Daoy (cell line): ENCODE results near the gene ADD1. TPM values are rescaled to one million over a fixed set of nuclear protein-coding genes. Genes with fewer than 3 reads are reported as not detected.
A peak's percentile ranks its signal among the peaks of the same experiment; 100 is the strongest.

Experiments used
- DNase-seq: peaks from one replicate; pipeline ENCODE4 v3.0.0-alpha.2; 2015; ENCODE audit warnings: low read depth
- total RNA-seq: library from RNA; depleted of rRNA; stranded (reverse); fragments of >200 nt; shearing (Covaris generic); gene quantifications from 2 replicates; pipeline ENCODE4 v1.2.3, GENCODE V29; 2014

ADD1 gene
- total RNA-seq, 1 experiment from 2014 or later, result 101 TPM

- no peak for DNase-seq
These were observed 38.6 kb upstream of the ADD1 start for GRCh38 chr4:2804973-2805501.

DNA sequence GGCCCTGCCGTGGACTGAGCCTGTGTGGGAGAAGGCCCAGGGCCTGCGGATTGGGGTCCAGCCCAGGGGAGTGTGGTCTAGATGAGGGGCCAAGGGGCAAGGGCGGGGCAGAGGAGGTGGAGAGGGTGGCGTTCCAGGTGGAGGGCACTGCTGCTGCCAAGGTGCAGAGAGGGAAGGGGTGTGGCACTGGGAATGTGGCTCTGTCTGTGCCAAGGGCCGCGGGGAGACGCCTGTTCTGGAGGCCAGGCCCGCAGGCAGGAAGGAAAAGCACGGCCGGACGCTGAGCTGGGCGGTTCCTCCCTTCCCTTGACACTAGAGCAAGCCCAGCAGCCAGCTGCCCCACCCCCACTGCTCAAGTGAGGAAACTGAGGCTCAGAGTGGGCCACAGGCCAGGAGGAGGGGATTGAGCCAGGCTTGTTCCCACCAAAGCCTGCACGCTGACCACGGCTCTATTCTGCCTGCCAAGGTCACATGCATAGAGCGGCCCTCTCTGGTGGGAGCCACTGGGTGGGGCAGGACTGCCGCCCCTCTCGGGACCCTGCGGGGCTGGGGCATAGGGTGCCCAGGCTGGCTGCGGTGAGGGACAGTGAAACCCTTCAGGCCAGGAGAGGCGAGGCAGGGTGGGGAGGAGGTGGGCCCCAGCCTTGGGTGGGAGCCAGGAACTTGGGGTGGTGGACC, 37.8 kb upstream of the ADD1 start:
- no peak for DNase-seq

GRCh38 chr4:2806390-2807355, 37.0 kb upstream of the ADD1 start:
- DNase-seq, result no peak

DNA sequence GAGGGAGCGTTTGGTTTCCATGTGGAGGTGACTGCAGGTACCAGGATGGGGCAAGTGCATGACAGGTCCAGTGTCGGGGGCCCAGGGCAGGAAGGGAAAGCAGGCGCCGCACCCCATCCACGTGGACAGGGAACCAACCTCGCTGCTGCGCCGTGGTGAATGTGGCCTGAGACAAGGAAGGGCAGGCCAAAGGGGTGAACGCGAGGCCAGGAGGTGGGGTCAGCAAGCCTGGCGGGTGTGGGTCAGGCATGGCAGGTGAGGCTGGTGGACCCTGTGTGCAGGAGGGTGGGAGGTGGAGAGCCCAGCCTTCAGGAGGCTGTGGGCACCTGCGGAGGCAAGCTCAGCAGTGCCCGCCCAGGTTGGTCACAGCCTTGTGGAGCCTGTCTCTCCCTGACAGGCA, 36.1 kb upstream of the ADD1 start:
- no peak for DNase-seq

GRCh38 chr4:2808001-2808400, 35.6 kb upstream of the ADD1 start:
- no peak for DNase-seq

- DNase-seq, result no peak
These were observed 33.9 kb upstream of the ADD1 start for GRCh38 chr4:2809610-2810180.

- DNase-seq, result no peak
These were observed 33.3 kb upstream of the ADD1 start for GRCh38 chr4:2810388-2810787.

- DNase-seq, result peak; percentile 90
These were observed 31.6 kb upstream of the ADD1 start for GRCh38 chr4:2811830-2812611.

GRCh38 chr4:2812612-2813354, 30.9 kb upstream of the ADD1 start:
- DNase-seq, result peak; percentile 41

DNA sequence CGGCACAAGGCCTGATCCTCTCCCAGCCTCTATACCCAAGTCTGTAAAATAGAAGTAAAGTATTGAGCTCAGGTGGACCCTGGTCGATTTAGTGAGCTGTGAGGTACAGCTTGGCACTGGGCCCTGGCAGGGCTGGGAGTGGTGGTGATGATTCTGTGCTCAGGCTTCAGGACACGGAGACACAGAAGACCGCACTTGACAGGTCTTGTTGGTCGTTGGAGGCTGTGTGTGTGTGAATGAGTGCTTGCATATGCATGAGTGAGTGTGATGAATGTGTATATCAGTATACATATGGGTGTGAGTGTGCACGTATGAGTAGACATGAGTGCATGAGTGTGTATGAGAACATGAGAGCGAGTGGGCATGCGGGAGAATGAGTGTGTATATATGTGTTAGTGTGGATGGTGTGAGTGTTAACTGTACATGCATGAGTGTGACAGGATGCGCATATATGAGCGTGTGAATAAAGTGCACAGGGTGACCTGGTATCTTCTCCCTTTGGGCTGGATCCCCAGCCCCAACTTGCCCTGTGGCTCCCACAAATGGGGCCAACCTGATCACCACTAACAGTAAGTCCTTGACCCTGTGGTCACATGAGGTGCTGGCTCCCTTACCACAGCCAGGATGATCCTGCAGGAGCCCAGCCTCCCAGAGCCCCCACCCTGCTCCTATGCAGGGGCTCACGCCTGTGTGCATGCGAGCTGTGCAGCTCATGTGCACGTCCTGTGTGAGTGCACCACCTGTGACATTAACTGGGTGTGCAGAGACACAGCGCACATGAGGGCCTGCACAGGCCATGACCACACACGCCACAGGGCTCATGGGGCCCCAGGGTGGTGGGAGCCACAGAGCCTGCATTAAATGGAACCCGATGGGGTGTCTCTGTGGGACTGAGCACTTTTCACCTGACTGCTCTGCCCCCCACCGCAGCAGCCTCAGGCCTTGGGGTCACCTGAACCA, 29.9 kb upstream of the ADD1 start:
- DNase-seq, result no peak

- no peak for DNase-seq
These were observed 28.9 kb upstream of the ADD1 start for GRCh38 chr4:2814627-2815270.

DNA sequence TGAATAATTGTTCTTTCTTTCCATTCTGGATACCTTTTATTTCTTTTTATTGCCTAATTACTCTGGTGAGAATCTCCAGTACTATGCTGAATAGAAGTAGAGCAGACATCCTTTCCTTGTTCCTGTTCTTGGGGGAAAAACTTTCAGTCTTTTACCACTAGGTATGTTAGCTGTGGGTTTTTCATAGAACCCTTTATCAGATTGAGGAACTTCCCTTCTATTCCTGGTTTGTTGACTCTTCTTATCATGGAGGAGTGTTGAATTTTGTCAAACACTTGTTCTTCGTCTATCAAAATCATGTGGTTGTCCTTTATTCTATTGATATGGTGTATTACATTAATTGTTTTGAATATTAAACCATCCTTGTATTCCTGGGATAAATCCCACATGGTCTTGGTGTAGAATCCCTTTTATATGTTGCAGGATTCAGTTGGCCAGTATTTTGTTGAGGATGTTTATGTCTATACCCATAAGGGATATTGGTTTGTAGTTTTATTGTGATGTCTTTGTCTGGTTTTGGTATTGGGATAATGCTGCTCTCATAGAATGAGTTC, 27.2 kb upstream of the ADD1 start:
- no peak for DNase-seq

- no peak for DNase-seq
These were observed 26.5 kb upstream of the ADD1 start for GRCh38 chr4:2817137-2817536.

- peak; percentile 48 for DNase-seq
These were observed 25.8 kb upstream of the ADD1 start for GRCh38 chr4:2817701-2818350.

GRCh38 chr4:2818351-2818939, 25.2 kb upstream of the ADD1 start:
- no peak for DNase-seq

DNA sequence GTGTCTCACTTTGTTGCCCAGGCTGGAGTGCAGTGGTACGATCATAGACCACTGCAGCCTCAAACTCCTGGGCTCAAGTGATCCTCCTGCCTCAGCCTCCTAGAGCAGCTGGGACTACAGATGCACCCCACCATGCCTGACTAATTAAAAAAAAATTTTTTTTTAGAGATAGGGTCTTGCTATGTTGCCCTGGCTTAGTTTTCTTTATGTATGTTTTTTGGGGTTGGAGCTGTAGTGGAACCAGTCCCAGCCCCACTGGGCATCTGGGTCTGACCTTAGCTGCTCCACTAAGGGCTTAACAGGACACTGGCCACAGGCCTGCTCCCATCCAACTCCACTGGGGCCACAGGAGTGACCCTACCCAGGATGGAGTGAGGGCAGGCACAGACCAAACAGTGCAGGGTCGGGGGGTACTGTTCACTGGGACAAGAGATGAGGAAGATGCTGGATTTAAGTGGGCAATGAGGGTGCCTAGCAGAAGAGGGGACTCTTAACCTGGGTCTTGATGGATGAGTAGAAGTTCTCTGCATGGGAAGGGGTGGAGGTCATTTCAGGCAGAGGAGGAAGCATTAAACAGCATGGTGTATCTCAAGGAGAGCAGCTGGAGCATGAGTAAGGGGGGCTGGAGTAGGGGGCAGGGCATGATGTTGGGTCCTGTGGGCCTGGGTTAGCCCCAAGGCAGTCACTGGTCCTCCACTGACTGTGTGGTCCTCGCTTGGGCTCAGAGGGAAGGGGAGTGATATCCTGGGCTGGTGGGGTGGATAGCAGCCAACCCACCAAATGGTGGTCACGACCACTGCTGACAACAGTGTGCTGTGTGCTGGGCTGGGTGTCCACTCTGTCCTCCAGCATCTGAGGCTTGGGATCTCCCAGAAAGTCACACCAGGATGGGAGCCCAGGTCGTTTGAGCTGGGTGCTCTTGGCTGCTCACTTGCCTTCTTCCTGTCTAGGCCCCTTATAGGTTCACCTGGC, 24.1 kb upstream of the ADD1 start:
- DNase-seq, result no peak
